ENCODE measurements around the gene APOBEC3F. TPM values are rescaled to one million over a fixed set of nuclear protein-coding genes. Genes with fewer than 3 reads are reported as not detected.
"Not testable (repeated sequence)": the region's sequence is repeated elsewhere in the genome, so short reads cannot be mapped to it uniquely, and the experiment has no call there.

APOBEC3F gene
- total RNA-seq, 2 donors from 2014 or later: 20.4 to 32.5 TPM

- H3K27ac Mint-ChIP-seq: peak overlapping the region; percentile 92
- not testable (repeated sequence) for H3K9me3 Mint-ChIP-seq; H3K27me3 Mint-ChIP-seq; ATAC-seq (replicated peaks); H3K4me1 Mint-ChIP-seq
- peak overlapping the region; percentile 90 for H3K4me3 Mint-ChIP-seq
- peaks cover 13% of the 10 kb centered on the region for H3K36me3 Mint-ChIP-seq (ENCODE audit: low read depth)
These were observed 518 bp upstream of the APOBEC3F start for GRCh38 chr22:39040155-39040537.

GRCh38 chr22:39041908-39042307 is 1.2 kb downstream of the APOBEC3F start:
- peaks cover 30% of the 10 kb centered on the region for H3K36me3 Mint-ChIP-seq (ENCODE audit: low read depth)
- no peaks in the 10 kb centered on the region for H3K9me3 Mint-ChIP-seq
- H3K4me1 Mint-ChIP-seq: no peaks in the 10 kb centered on the region
- peak overlapping the region; percentile 92 for H3K27ac Mint-ChIP-seq
- no peak for ATAC-seq (replicated peaks)
- H3K4me3 Mint-ChIP-seq: peak overlapping the region; percentile 90
- no peaks in the 10 kb centered on the region for H3K27me3 Mint-ChIP-seq

- not testable (repeated sequence) for ATAC-seq (replicated peaks); H3K4me3 Mint-ChIP-seq; H3K27ac Mint-ChIP-seq; H3K4me1 Mint-ChIP-seq; H3K9me3 Mint-ChIP-seq; H3K27me3 Mint-ChIP-seq
- peaks cover 30% of the 10 kb centered on the region for H3K36me3 Mint-ChIP-seq (ENCODE audit: low read depth)
These were observed 2.4 kb downstream of the APOBEC3F start for GRCh38 chr22:39043063-39043462.

- H3K9me3 Mint-ChIP-seq, H3K4me3 Mint-ChIP-seq: not testable (repeated sequence)
These were observed 4.5 kb downstream of the APOBEC3F start for GRCh38 chr22:39045136-39045535.

GRCh38 chr22:39049486-39049885 is 8.8 kb downstream of the APOBEC3F start:
- H3K27ac Mint-ChIP-seq; H3K9me3 Mint-ChIP-seq; H3K27me3 Mint-ChIP-seq; ATAC-seq (replicated peaks); H3K4me3 Mint-ChIP-seq; H3K4me1 Mint-ChIP-seq: not testable (repeated sequence)
- peaks cover 21% of the 10 kb centered on the region for H3K36me3 Mint-ChIP-seq (ENCODE audit: low read depth)

More at GRCh38 chr22:39045136-39045535, 4.5 kb downstream of the APOBEC3F start:
- not testable (repeated sequence) for H3K4me1 Mint-ChIP-seq; H3K27ac Mint-ChIP-seq; ATAC-seq (replicated peaks); H3K27me3 Mint-ChIP-seq
- H3K36me3 Mint-ChIP-seq (ENCODE audit: low read depth): peaks cover 30% of the 10 kb centered on the region

GRCh38 chr22:39051844-39052495 is 11.3 kb downstream of the APOBEC3F start:
- not testable (repeated sequence) for H3K36me3 Mint-ChIP-seq (ENCODE audit: low read depth); H3K4me3 Mint-ChIP-seq; H3K27me3 Mint-ChIP-seq; H3K4me1 Mint-ChIP-seq; H3K9me3 Mint-ChIP-seq; H3K27ac Mint-ChIP-seq; ATAC-seq (replicated peaks)

- H3K36me3 Mint-ChIP-seq (ENCODE audit: low read depth): no peaks in the 10 kb centered on the region
- no peak for ATAC-seq (replicated peaks)
- no peaks in the 10 kb centered on the region for H3K4me1 Mint-ChIP-seq
- H3K27me3 Mint-ChIP-seq: no peaks in the 10 kb centered on the region
- H3K9me3 Mint-ChIP-seq: no peaks in the 10 kb centered on the region
- no peak overlapping the region for H3K27ac Mint-ChIP-seq
- H3K4me3 Mint-ChIP-seq: no peak overlapping the region
These were observed 15.0 kb downstream of the APOBEC3F start for GRCh38 chr22:39055658-39056057.

- not testable (repeated sequence) for H3K9me3 Mint-ChIP-seq; H3K4me3 Mint-ChIP-seq; H3K36me3 Mint-ChIP-seq (ENCODE audit: low read depth); ATAC-seq (replicated peaks); H3K27ac Mint-ChIP-seq; H3K27me3 Mint-ChIP-seq; H3K4me1 Mint-ChIP-seq
These were observed 20.6 kb downstream of the APOBEC3F start for GRCh38 chr22:39061290-39061689.

- H3K4me3 Mint-ChIP-seq; H3K36me3 Mint-ChIP-seq (ENCODE audit: low read depth); H3K27ac Mint-ChIP-seq; H3K9me3 Mint-ChIP-seq; ATAC-seq (replicated peaks); H3K27me3 Mint-ChIP-seq; H3K4me1 Mint-ChIP-seq: not testable (repeated sequence)
These were observed 21.3 kb downstream of the APOBEC3F start for GRCh38 chr22:39061951-39062350.

- H3K27me3 Mint-ChIP-seq; H3K4me3 Mint-ChIP-seq; ATAC-seq (replicated peaks); H3K4me1 Mint-ChIP-seq; H3K27ac Mint-ChIP-seq; H3K36me3 Mint-ChIP-seq (ENCODE audit: low read depth); H3K9me3 Mint-ChIP-seq: not testable (repeated sequence)
These were observed 23.2 kb downstream of the APOBEC3F start for GRCh38 chr22:39063904-39064303.

GRCh38 chr22:39066442-39067276 is 26.0 kb downstream of the APOBEC3F start:
- not testable (repeated sequence) for H3K4me1 Mint-ChIP-seq; H3K9me3 Mint-ChIP-seq; H3K4me3 Mint-ChIP-seq; H3K27me3 Mint-ChIP-seq; H3K27ac Mint-ChIP-seq; H3K36me3 Mint-ChIP-seq (ENCODE audit: low read depth)
- peak; percentile 41 for ATAC-seq (replicated peaks)

- Mint-ChIP-seq H3K4me1 (no peaks in the 10 kb centered on the region), H3K4me3 (no peak overlapping the region), H3K27ac (no peak overlapping the region), H3K9me3 (no peaks in the 10 kb centered on the region), H3K36me3 (ENCODE audit: low read depth) (no peaks in the 10 kb centered on the region), H3K27me3 (no peaks in the 10 kb centered on the region)
- ATAC-seq (replicated peaks): no peak
These were observed 27.5 kb downstream of the APOBEC3F start for GRCh38 chr22:39068033-39068785.

- H3K9me3 Mint-ChIP-seq: no peaks in the 10 kb centered on the region
- H3K4me3 Mint-ChIP-seq: no peak overlapping the region
- H3K27me3 Mint-ChIP-seq: no peaks in the 10 kb centered on the region
- no peak overlapping the region for H3K27ac Mint-ChIP-seq
- no peaks in the 10 kb centered on the region for H3K4me1 Mint-ChIP-seq
- no peaks in the 10 kb centered on the region for H3K36me3 Mint-ChIP-seq (ENCODE audit: low read depth)
- no peak for ATAC-seq (replicated peaks)
These were observed 29.5 kb downstream of the APOBEC3F start for GRCh38 chr22:39070186-39070585.

- not testable (repeated sequence) for H3K27me3 Mint-ChIP-seq; H3K4me1 Mint-ChIP-seq; H3K4me3 Mint-ChIP-seq; H3K36me3 Mint-ChIP-seq (ENCODE audit: low read depth); H3K27ac Mint-ChIP-seq; H3K9me3 Mint-ChIP-seq; ATAC-seq (replicated peaks)
These were observed 31.9 kb downstream of the APOBEC3F start for GRCh38 chr22:39072581-39072981.

GRCh38 chr22:39073981-39074380 is 33.3 kb downstream of the APOBEC3F start:
- no peak overlapping the region for H3K27ac Mint-ChIP-seq
- no peaks in the 10 kb centered on the region for H3K9me3 Mint-ChIP-seq
- H3K4me3 Mint-ChIP-seq: no peak overlapping the region
- peaks cover 11% of the 10 kb centered on the region for H3K4me1 Mint-ChIP-seq
- ATAC-seq (replicated peaks): no peak
- no peaks in the 10 kb centered on the region for H3K27me3 Mint-ChIP-seq
- H3K36me3 Mint-ChIP-seq (ENCODE audit: low read depth): peaks cover 12% of the 10 kb centered on the region

Data from activated T-helper 17 cell treated with anti-CD3 and anti-CD28 coated beads, Interleukin-2, amount 50 U/mL, for 72 hours (primary cell).